Psoas muscle (tissue), 8 donors: Measurements from ENCODE around the gene TMTC4. TPM values are rescaled to one million over a fixed set of nuclear protein-coding genes. Genes with fewer than 3 reads are reported as not detected.
"Not testable (repeated sequence)": the region's sequence is repeated elsewhere in the genome, so short reads cannot be mapped to it uniquely, and the experiment has no call there.

Experiments
- ATAC-seq, 4 donors: fragments of 200-7000 bp; cut with Tn5 transposase; one replicate each; pipeline ENCODE4 v1.9.1; 2020; ENCODE audit warnings: moderate library complexity in 3 of 4, mild to moderate bottlenecking in 2 of 4
- DNase-seq, 2 donors: peaks; one replicate each; pipeline ENCODE4 v3.0.0-alpha.2; 2020
- H3K27ac ChIP-seq: fragments of 200-600 bp; one replicate; pipeline ENCODE4 v1.8.0; 2022
- H3K27me3 ChIP-seq, 3 donors: fragments of 200-600 bp in 1 of 3; one replicate each; pipeline versions ENCODE4 v1.6.1 to v1.8.0; 2013 to 2022; ENCODE audit warnings: low read length in 2 of 3, mild to moderate bottlenecking in 2 of 3, moderate library complexity in 1 of 3; ENCODE audit not compliant: insufficient read depth in 3 of 3
- H3K36me3 ChIP-seq, 2 donors: fragments of 200-600 bp in 1 of 2; one replicate each; pipeline versions ENCODE4 v1.6.1 to v1.8.0; 2013 to 2022; ENCODE audit warnings: low read depth in 1 of 2, mild to moderate bottlenecking in 1 of 2, moderate library complexity in 1 of 2; ENCODE audit not compliant: insufficient read depth in 1 of 2
- H3K4me1 ChIP-seq: fragments of 200-600 bp; one replicate; pipeline ENCODE4 v1.8.0; 2022
- H3K4me3 ChIP-seq: fragments of 200-600 bp; one replicate; pipeline ENCODE4 v1.8.0; 2022; ENCODE audit warnings: mild to moderate bottlenecking
- H3K9me3 ChIP-seq: fragments of 200-600 bp; one replicate; pipeline ENCODE4 v1.8.0; 2022
- CTCF ChIP-seq: fragments of 200-600 bp; IDR thresholded peaks from one replicate; pipeline ENCODE4 v1.8.0; 2022; ENCODE audit warnings: antibody characterized with exemption
- WGBS, 3 donors: extraction: QIAGEN DNeasy Blood & Tissue Kit; methylation state at CpG; one replicate each; pipeline versions ENCODE4 v1.1.6 to v1.1.7; 2013; 5-methylcytosine and 5-hydroxymethylcytosine counted together
- intact Hi-C, 2 donors: fragments of 100-400 bp; cut with DNase I; formaldehyde crosslinking; loops; one replicate each; pipeline versions ENCODE4 v1.11.0 to v1.14.2; 2022
- polyA plus RNA-seq, 3 donors: library from polyadenylated mRNA; stranded (reverse); fragments of 200-250 nt; gene quantifications; one replicate each; pipeline ENCODE4 v1.2.3, GENCODE V29; 2013
- total RNA-seq, 4 donors: library from RNA; stranded (reverse); fragmentation: NEBNext Ultra II Directional in 2 of 4; extraction: Animal tissue kit (Norgen Biotek cat#: 25700) in 2 of 4; gene quantifications; one replicate each; pipeline versions ENCODE4 v1.2.1 to v1.2.4, GENCODE V29; 2021 to 2023
- donor health status: healthy with polysubstance abuse.
- donor health status: DM: no; HTN: no; CAD: no; lungs with moderate emphysema.
- donor health status: Bipolar disorder and iron deficiency.
- donor health status: healthy.
- donor health status: DM: yes; HTN: yes; CAD: no.
- donor health status: DM: no; HTN: no; CAD: no.
- donor health status: DM: no; HTN: no; CAD: no.
- donor health status: DM: yes; HTN: yes; CAD: no.

The TMTC4 gene
- total and polyA plus RNA-seq, 7 donors = 3.6 to 10.1 (median 6.9) TPM

GRCh38 chr13:100619940-100620339 lies 54.7 kb downstream of the TMTC4 start:
- H3K9me3 ChIP-seq = no peaks in the 10 kb centered on the region
- whole genome bisulfite sequencing, 3 donors = 89 to 96% (median 95%) methylated on average over 2 of the region's 2 CpGs
- ATAC-seq = no peak

GRCh38 chr13:100618897-100619296 lies 55.7 kb downstream of the TMTC4 start:
- H3K27ac ChIP-seq, H3K27me3 ChIP-seq, H3K9me3 ChIP-seq, DNase-seq, H3K4me1 ChIP-seq, H3K36me3 ChIP-seq, ATAC-seq, intact Hi-C loops, H3K4me3 ChIP-seq: not testable (repeated sequence)
- 96 to 98% (median 97%) methylated on average over 20 to 22 of the region's 24 CpGs for WGBS, 3 donors

More at GRCh38 chr13:100619940-100620339, 54.7 kb downstream of the TMTC4 start:
- Histone ChIP-seq H3K27ac (no peak overlapping the region), H3K36me3 (peaks cover 0 to 9% of the 10 kb centered on the region in 2 donors), H3K27me3 (no peaks in the 10 kb centered on the region), H3K4me1 (no peaks in the 10 kb centered on the region), H3K4me3 (no peak overlapping the region)
- intact Hi-C loops = no loop called here
- TF ChIP-seq CTCF = no peak
- no peak for DNase-seq

GRCh38 chr13:100613031-100613430 lies 61.6 kb downstream of the TMTC4 start:
- DNase-seq (no peak), ATAC-seq (no peak)
- Histone ChIP-seq H3K4me1 (peaks cover 5% of the 10 kb centered on the region), H3K27me3 (no peaks in the 10 kb centered on the region), H3K36me3 (peaks cover 0 to 4% of the 10 kb centered on the region in 2 donors), H3K4me3 (no peak overlapping the region), H3K27ac (no peak overlapping the region), H3K9me3 (no peaks in the 10 kb centered on the region)
- 88 to 93% (median 93%) methylated on average over 5 of the region's 5 CpGs for WGBS, 3 donors
- no peak for TF ChIP-seq CTCF
- intact Hi-C loops = no loop called here

GRCh38 chr13:100611678-100612492 lies 62.7 kb downstream of the TMTC4 start:
- 25 to 41% (median 33%) methylated on average over 9 of the region's 9 CpGs for WGBS, 3 donors
- Histone ChIP-seq H3K9me3 (no peaks in the 10 kb centered on the region), H3K4me1 (peaks cover 5% of the 10 kb centered on the region), H3K36me3 (peaks cover 0 to 4% of the 10 kb centered on the region in 2 donors), H3K27me3 (no peaks in the 10 kb centered on the region), H3K27ac (no peak overlapping the region), H3K4me3 (no peak overlapping the region)
- TF ChIP-seq CTCF = no peak
- DNase-seq = no peak
- peak; percentile 30 to 91 (median 84) for ATAC-seq
- intact Hi-C loops = loop anchor here in 1 of 2 donors (1.0 kb wide), 1 partner anchor 22 kb away; no protein-coding TSS in a partner anchor
